ENCODE data around the gene PRPF8.
A peak's percentile ranks its signal among the peaks of the same experiment; 100 is the strongest.
"Not testable (repeated sequence)": the region's sequence is repeated elsewhere in the genome, so short reads cannot be mapped to it uniquely, and the experiment has no call there.

The PRPF8 gene

DNA sequence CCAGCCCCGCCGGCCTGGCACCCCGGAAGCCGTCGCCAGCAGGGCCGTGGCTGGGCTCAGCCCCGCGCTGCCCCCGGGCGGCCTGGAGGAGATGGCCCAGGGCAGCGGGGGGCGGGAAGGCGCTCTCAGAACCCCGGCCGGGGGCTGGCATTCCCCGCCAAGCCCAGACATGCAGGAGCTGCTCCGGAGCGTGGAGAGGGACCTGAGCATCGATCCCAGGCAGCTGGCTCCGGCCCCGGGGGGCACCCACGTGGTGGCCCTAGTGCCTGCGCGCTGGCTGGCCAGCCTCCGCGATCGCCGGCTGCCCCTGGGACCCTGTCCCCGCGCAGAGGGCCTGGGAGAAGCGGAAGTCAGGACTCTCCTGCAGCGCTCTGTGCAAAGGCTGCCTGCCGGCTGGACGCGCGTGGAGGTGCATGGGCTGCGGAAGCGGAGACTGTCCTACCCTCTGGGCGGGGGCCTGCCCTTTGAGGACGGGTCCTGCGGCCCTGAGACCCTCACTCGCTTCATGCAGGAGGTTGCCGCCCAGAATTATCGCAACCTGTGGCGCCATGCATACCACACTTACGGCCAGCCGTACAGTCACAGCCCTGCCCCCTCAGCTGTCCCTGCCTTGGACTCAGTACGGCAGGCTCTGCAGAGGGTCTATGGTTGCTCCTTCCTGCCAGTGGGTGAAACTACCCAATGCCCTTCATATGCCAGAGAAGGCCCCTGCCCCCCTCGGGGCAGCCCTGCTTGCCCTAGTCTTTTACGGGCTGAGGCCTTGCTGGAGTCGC, 40.4 kb upstream of the PRPF8 start:
- no peak for DNase-seq (ENCODE audit: low spot score in 2 of 2)
- in situ Hi-C loops (cut with MboI; ENCODE audit: low sequenced_read_pairs): no loop called here
- peaks cover 4% of the 10 kb centered on the region for H3K36me3 ChIP-seq (replicated peaks)

DNA sequence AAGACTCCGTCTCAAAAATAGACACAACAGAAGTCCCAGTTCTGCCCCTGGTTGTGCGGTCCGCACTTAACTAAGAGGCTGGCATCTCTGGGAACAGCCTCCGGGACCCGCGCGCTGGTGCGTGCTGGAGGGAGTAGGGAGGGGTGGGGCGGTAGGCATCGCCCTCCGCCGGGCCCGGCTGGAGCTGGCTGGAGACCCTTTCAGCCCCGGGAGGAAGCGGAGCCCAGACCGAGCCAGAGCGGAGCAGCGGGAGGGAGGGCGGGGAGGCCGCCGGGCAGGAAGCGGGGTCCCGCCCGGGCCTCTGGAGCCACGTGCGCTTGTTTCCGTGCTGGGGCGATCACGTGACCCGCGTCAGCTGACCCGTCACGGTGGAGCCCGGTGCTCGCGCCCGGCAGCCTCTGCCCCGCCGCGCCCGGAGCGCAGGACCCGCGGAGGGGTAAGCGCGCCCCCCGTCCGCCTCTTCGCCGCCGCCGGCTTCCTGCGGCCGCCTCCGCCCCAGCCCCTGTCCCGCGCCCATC, 39.7 kb upstream of the PRPF8 start, which contains the start of gene WDR81:
Gene WDR81, plus strand, starts transcription at position 354 of the 518 bp plus-strand sequence. CDS start 256 bp downstream, outside the sequence.
- H3K4me3 ChIP-seq: peak within 1 kb of the TSS; percentile 51
- DNase-seq (ENCODE audit: low spot score in 2 of 2): peak; percentile 83 to 91
- peaks cover 11% of the 10 kb centered on the region for H3K4me1 ChIP-seq
- in situ Hi-C loops (cut with MboI; ENCODE audit: low sequenced_read_pairs): no loop called here
- no peaks in the 10 kb centered on the region for H3K27me3 ChIP-seq (ENCODE audit: low read depth)
- peaks cover 4% of the 10 kb centered on the region for H3K36me3 ChIP-seq (replicated peaks)
- H3K9me3 ChIP-seq: no peaks in the 10 kb centered on the region

More for the DNA sequence above, 40.4 kb upstream of the PRPF8 start:
- Histone ChIP-seq H3K4me1 (peaks cover 11% of the 10 kb centered on the region), H3K9me3 (no peaks in the 10 kb centered on the region), H3K4me3 (peak overlapping the region; percentile 51), H3K27me3 (ENCODE audit: low read depth) (no peaks in the 10 kb centered on the region)

DNA sequence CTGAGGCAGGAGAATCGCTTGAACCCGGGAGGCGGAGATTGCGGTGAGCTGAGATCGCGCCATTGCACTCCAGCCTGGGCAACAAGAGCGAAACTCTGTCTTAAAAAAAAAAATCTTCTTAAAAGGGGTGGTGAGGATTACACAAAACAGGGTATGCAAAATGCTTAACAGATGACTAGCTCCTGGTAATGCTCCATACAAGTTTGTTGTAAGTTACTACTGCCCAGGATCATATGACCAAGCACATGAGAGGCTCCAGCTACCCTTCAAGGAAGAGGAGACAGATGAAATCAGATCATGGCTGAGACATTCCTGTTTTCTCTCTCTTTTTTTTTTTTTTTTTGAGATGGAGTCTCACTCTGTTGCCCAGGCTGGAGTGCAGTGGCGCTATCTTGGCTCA, 37.4 kb upstream of the PRPF8 start:
- H3K36me3 ChIP-seq (replicated peaks); H3K27me3 ChIP-seq (ENCODE audit: low read depth); DNase-seq (ENCODE audit: low spot score in 2 of 2); in situ Hi-C loops (cut with MboI; ENCODE audit: low sequenced_read_pairs); H3K9me3 ChIP-seq; H3K4me3 ChIP-seq: not testable (repeated sequence)
- H3K4me1 ChIP-seq: peaks cover 15% of the 10 kb centered on the region

DNA sequence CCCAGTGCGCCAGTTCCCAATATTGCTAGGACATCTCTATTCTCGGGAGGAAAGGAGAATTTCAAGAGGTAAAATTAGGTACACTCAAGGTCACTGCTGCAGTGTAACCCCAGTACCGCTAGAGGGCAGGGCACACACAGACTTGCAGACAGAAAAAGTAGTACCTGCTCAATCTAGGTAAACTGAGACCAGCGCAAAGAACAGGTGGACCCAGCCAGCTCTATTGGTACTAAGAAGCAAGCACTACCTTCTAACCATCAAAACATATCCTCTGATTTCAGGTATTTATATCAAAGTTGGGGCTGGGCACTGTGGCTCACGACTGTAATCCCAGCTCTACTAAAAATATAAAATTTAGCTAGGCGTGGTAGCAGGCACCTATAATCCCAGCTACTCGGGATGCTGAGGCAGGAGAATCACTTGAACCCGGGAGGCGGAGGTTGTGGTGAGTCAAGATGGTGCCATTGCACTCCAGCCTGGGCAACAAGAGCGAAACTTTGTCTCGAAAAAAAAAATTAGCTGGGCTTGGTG, 36.3 kb upstream of the PRPF8 start:
- in situ Hi-C loops (cut with MboI; ENCODE audit: low sequenced_read_pairs): no loop called here
- Histone ChIP-seq H3K4me3 (no peak overlapping the region), H3K27me3 (ENCODE audit: low read depth) (no peaks in the 10 kb centered on the region), H3K4me1 (peaks cover 15% of the 10 kb centered on the region), H3K36me3 (replicated peaks) (peaks cover under 1% of the 10 kb centered on the region), H3K9me3 (no peaks in the 10 kb centered on the region)
- DNase-seq (ENCODE audit: low spot score in 2 of 2): peak; percentile 61 to 79

DNA sequence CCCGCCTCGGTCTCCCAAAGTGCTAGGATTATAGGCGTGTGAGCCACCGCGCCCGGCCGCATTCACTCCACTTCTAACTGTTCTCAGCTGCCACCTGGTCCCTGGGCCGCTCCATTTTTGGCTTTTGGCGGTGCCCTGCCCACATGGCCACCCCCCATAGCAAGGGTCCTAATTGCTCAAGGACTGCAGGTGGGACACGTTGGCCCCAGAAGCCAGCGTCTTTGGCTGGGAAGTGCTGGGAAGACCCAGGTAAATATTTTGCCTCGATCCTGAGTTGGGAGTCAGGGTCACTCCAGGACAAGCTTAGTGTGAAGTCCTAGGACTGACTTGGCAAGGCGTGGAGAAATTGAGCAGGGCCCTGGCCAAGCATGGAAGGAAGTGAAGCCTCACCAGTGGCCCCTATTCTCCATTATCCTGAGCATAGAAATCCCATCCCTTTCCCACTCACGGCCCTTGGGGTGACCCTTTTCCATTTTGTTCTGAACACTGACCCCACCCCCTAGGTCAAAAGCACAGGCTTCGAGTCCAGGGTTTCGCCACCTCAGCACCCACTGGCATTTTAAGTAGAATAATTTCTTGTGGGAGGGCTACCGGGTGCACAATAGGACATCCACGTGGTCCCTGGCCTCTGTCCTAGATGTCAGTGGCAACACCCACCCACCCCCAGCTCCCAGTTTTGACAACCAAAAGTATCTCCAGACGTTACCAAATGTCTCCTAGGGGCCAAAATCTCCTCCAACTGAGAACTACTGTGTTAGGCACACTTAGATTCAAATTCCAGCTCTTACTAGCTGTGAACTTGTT, 33.9 kb upstream of the PRPF8 start:
- no peak overlapping the region for H3K4me3 ChIP-seq
- in situ Hi-C loops (cut with MboI; ENCODE audit: low sequenced_read_pairs): loop anchor here (10.0 kb wide), 1 partner anchor 316 kb away; the partner anchor contains the start of gene DPH1

DNA sequence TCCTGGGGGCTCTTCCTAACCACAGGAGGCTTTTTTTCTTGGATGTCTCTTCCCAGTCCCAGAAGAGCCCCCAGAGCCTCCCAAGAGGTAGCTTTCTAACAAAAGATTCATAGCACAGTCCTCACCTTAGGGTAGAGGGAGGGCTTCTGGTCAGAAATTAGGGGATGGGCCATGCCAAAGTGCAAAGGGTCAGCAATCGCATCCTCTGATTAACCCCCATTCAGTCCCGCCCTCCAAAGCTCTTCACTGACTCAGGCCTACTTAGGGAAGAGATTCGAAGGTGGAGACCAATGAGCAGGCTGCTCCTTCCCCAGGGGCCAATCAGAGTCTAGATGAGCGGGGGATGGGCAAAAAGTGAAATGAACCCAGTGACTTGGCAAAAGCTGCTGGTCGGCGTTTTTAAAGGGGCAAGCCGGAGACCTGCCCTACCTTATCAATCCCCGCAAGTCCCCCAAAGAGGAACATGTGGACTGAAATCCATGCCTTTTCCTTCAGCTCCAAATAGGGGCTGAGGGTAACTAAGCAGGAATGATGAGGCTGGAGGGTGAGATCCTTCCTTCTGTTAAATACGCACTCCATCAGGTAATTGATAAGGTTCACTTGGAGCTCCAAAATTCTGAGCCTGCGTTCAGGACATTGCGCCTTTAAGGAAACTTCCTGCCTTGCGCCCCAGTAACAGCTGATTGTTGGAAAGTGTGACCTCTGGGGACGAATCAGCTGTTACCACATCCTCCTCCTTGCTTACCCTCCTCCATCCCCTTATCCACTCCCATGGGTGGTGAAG, 32.4 kb upstream of the PRPF8 start:
- in situ Hi-C loops (cut with MboI; ENCODE audit: low sequenced_read_pairs): loop anchor here (10.0 kb wide), 1 partner anchor 318 kb away; the partner anchor contains the start of gene DPH1
- no peaks in the 10 kb centered on the region for H3K9me3 ChIP-seq
- peaks cover 17% of the 10 kb centered on the region for H3K4me1 ChIP-seq
- H3K4me3 ChIP-seq: peak overlapping the region; percentile 47
- no peaks in the 10 kb centered on the region for H3K27me3 ChIP-seq (ENCODE audit: low read depth)
- H3K36me3 ChIP-seq (replicated peaks): peaks cover 9% of the 10 kb centered on the region
- DNase-seq (ENCODE audit: low spot score in 2 of 2): peak; percentile 98 to 99

More for the DNA sequence above, 33.9 kb upstream of the PRPF8 start:
- Histone ChIP-seq H3K27me3 (ENCODE audit: low read depth) (no peaks in the 10 kb centered on the region), H3K9me3 (no peaks in the 10 kb centered on the region), H3K4me1 (peaks cover 15% of the 10 kb centered on the region), H3K36me3 (replicated peaks) (peaks cover under 1% of the 10 kb centered on the region)
- DNase-seq (ENCODE audit: low spot score in 2 of 2): no peak

DNA sequence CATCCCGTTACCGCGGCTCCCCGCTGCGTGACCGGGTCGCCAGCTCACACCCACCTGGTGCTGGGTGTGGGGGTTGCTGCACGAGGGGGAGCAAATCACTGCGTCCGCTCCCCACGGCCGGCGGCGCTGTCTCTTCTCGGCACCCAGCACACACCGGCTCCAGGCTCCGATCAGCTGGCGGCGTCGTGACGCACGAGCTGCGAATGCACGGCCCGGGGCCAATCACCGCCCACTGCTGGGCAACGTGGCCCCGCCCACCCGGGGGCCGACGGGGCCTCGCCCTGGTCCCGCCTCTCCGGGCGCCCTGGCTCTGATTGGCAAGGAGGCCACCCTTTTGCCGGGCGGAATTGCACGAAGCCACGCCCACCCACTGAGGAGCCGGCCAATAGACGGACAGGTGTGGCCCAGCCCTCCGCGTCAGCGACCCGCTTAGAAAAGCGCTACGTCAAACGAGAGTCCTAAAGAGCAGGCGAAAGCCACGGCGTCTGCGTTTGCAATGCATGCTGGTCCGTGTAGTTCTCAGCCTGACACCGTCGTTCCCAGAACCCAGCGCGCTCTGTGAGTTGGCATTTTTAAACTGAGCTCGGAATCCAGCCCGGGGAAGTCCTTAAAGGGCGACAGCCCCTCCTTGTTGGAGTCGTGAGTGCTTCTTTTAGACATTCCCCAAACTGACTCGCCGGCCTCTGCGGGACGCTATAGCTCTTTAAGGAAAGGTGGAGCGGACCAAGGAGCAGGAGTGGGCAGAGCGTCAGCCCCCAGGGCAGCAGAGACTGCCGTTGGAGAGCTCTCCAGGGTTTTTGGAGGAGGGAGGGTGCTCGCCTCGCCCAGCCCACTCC, 31.6 kb upstream of the PRPF8 start:
- Histone ChIP-seq H3K9me3 (no peaks in the 10 kb centered on the region), H3K4me1 (peaks cover 17% of the 10 kb centered on the region), H3K36me3 (replicated peaks) (peaks cover 9% of the 10 kb centered on the region), H3K4me3 (peak overlapping the region; percentile 69), H3K27me3 (ENCODE audit: low read depth) (no peaks in the 10 kb centered on the region)
- in situ Hi-C loops (cut with MboI; ENCODE audit: low sequenced_read_pairs): loop anchor here (10.0 kb wide), 1 partner anchor 319 kb away; the partner anchor contains the start of gene DPH1
- DNase-seq (ENCODE audit: low spot score in 2 of 2): peak; percentile 99 to 100

DNA sequence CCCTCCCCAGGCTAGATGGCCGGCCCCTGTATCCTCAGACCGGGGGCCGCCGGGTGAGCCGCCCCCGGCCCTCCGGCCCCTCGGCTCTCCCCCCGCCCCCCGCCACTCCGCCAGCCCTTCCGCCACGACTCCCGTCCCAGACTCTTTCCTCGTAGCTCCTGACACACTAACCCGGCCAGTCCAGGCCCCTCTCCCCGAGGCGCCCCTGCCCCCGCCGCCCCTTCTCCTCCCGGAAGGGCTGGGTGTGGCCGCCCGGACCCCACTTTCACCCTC, 31.1 kb upstream of the PRPF8 start:
- in situ Hi-C loops (cut with MboI; ENCODE audit: low sequenced_read_pairs): loop anchor here (10.0 kb wide), 1 partner anchor 319 kb away; the partner anchor contains the start of gene DPH1
- DNase-seq (ENCODE audit: low spot score in 2 of 2): no peak
- Histone ChIP-seq H3K36me3 (replicated peaks) (peaks cover 9% of the 10 kb centered on the region), H3K9me3 (no peaks in the 10 kb centered on the region), H3K4me3 (peak overlapping the region; percentile 69), H3K27me3 (ENCODE audit: low read depth) (no peaks in the 10 kb centered on the region), H3K4me1 (peaks cover 17% of the 10 kb centered on the region)

DNA sequence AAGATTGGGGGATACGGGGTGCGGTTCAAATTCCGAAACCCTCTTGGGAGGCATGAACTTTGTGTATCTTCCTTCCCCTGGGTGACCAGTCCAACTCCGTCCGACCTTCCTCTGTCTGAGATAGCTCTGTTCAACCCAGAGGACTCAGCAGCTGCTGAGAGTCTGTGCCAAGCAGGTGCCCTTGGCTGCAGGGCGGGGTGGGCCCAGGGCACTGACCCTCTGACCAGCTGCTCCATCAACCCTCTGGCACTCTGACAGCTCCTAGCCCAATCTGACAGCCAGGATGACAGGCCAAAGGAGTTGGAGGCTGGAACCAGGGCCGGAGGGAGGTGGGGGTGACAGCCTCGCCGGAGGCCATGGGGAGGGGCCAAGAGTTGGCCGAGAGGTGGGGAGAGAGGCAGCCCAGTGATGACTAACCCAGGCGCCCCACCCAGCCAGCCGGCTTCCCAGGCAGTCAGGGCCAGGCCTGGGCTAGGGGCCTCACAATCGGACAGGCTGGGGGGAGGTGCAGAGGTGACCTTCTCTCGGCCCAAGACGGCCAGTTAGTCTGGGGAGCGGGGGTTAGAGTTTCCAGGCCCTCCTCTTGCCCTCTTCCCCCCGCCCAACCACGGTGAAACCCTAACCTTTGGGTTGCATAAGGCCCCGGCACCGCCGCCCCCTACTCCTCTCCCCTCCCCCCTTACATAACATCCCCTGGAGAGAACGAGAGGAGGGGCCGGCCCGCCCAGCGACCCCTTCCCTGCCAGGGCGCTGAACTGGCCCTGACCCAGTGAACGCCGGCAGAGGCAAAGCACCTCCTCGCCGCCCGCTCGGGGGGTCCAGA, 30.5 kb upstream of the PRPF8 start:
- in situ Hi-C loops (cut with MboI; ENCODE audit: low sequenced_read_pairs): loop anchor here (10.0 kb wide), 1 partner anchor 320 kb away; the partner anchor contains the start of gene DPH1
- H3K27me3 ChIP-seq (ENCODE audit: low read depth): no peaks in the 10 kb centered on the region

DNA sequence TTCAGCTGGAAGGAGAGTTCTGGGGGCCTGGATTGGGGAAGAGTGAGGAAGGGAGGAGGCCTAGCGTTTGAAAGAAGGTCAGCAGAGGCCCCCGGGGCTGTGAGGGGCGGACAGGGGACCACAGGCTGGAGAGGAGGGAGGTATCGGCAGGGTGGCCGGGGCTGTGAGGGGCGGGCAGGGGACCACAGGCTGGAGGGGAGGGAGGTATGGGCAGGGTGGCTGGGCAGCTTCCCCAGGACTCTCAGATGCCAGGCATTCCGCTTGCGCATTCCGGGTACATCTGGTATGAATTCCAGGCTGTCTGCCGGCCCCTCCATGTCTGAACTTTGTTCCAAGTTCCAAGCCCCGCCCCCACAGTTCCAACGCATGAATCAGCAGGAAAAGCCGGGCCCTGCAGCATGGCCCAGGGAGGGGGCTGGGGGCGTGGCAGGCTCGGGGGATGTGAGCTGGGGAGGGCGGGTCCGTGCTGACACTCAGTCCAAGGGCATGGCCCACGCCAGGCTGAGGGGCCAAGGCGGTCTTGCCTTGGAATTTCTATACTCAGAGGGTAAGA, 29.8 kb upstream of the PRPF8 start:
- Histone ChIP-seq H3K9me3 (no peaks in the 10 kb centered on the region), H3K27me3 (ENCODE audit: low read depth) (no peaks in the 10 kb centered on the region), H3K4me3 (peak overlapping the region; percentile 69), H3K4me1 (peaks cover 17% of the 10 kb centered on the region), H3K36me3 (replicated peaks) (peaks cover 9% of the 10 kb centered on the region)
- in situ Hi-C loops (cut with MboI; ENCODE audit: low sequenced_read_pairs): loop anchor here (10.0 kb wide), 1 partner anchor 320 kb away; the partner anchor contains the start of gene DPH1
- DNase-seq (ENCODE audit: low spot score in 2 of 2): peak; percentile 92 to 100

More for the DNA sequence above, 30.5 kb upstream of the PRPF8 start:
- Histone ChIP-seq H3K36me3 (replicated peaks) (peaks cover 9% of the 10 kb centered on the region), H3K4me3 (peak overlapping the region; percentile 69), H3K4me1 (peaks cover 17% of the 10 kb centered on the region), H3K9me3 (no peaks in the 10 kb centered on the region)
- peak; percentile 49 to 85 for DNase-seq (ENCODE audit: low spot score in 2 of 2)

DNA sequence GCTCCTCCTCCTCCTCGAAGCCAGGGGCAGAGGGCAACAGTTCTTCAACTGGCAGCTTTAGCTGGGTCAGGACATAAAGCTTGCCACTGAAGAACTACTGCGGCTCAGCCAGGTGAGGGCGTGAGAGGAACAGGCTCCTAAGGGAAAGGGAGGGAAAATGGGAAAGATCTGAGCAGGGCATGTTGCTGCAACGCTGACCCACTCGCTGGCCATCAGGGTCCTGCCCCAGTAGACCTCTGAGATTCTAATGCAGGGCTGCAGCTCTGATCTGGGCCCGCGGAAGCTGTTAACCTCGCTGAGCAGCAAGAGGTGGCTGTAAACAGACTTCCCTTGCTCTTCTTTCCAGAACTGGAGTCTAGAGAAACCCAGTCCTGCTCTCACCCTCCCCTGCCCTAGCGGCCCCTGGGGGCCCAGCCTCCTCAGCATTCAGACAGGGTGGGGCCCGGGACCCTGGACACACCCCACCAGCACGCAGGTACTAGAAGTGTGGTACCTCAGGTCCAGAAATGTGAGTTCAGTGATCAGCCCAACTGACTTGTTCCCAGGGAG, 29.3 kb upstream of the PRPF8 start:
- H3K4me1 ChIP-seq: peaks cover 17% of the 10 kb centered on the region
- in situ Hi-C loops (cut with MboI; ENCODE audit: low sequenced_read_pairs): loop anchor here (10.0 kb wide), 1 partner anchor 321 kb away; the partner anchor contains the start of gene DPH1
- peak overlapping the region; percentile 69 for H3K4me3 ChIP-seq
- peaks cover 9% of the 10 kb centered on the region for H3K36me3 ChIP-seq (replicated peaks)
- DNase-seq (ENCODE audit: low spot score in 2 of 2): peak; percentile 78 to 83
- no peaks in the 10 kb centered on the region for H3K9me3 ChIP-seq
- H3K27me3 ChIP-seq (ENCODE audit: low read depth): no peaks in the 10 kb centered on the region

Measured in HAP-1 (cell line).